ENCODE results near the gene PCLAF.
"Not testable (repeated sequence)": the region's sequence is repeated elsewhere in the genome, so short reads cannot be mapped to it uniquely, and the experiment has no call there.

PCLAF gene

GRCh38 chr15:64369078-64369607 is 12.1 kb downstream of the PCLAF start:
- in situ Hi-C loops (cut with HindIII; ENCODE audit: low sequenced_read_pairs), result no loop called here

- in situ Hi-C loops (cut with HindIII; ENCODE audit: low sequenced_read_pairs), result no loop called here
Observed at GRCh38 chr15:64361259-64361658, 20.0 kb downstream of the PCLAF start.

GRCh38 chr15:64356710-64357040 is 24.6 kb downstream of the PCLAF start:
- in situ Hi-C loops (cut with HindIII; ENCODE audit: low sequenced_read_pairs), result no loop called here

GRCh38 chr15:64355944-64356709 is 25.1 kb downstream of the PCLAF start, which contains the start of gene CSNK1G1:
Gene CSNK1G1 (minus strand): TSS chr15:64356173. CDS start chr15:64300499, 55,674 bp downstream.
- in situ Hi-C loops (cut with HindIII; ENCODE audit: low sequenced_read_pairs), result no loop called here

- in situ Hi-C loops (cut with HindIII; ENCODE audit: low sequenced_read_pairs), result no loop called here
Observed at GRCh38 chr15:64355348-64355943, 25.8 kb downstream of the PCLAF start.

- in situ Hi-C loops (cut with HindIII; ENCODE audit: low sequenced_read_pairs), result no loop called here
Observed at GRCh38 chr15:64354688-64355344, 26.4 kb downstream of the PCLAF start.

GRCh38 chr15:64351265-64351664 is 30.0 kb downstream of the PCLAF start:
- in situ Hi-C loops (cut with HindIII; ENCODE audit: low sequenced_read_pairs), result no loop called here

- in situ Hi-C loops (cut with HindIII; ENCODE audit: low sequenced_read_pairs), result no loop called here
Observed at GRCh38 chr15:64349375-64349774, 31.9 kb downstream of the PCLAF start.

GRCh38 chr15:64348455-64348854 is 32.8 kb downstream of the PCLAF start:
- in situ Hi-C loops (cut with HindIII; ENCODE audit: low sequenced_read_pairs), result no loop called here

- in situ Hi-C loops (cut with HindIII; ENCODE audit: low sequenced_read_pairs), result not testable (repeated sequence)
Observed at GRCh38 chr15:64346242-64346641, 35.0 kb downstream of the PCLAF start.

GRCh38 chr15:64344651-64345294 is 36.5 kb downstream of the PCLAF start:
- in situ Hi-C loops (cut with HindIII; ENCODE audit: low sequenced_read_pairs), result no loop called here

GRCh38 chr15:64343841-64344240 is 37.4 kb downstream of the PCLAF start:
- in situ Hi-C loops (cut with HindIII; ENCODE audit: low sequenced_read_pairs), result no loop called here

GRCh38 chr15:64343222-64343621 is 38.0 kb downstream of the PCLAF start:
- in situ Hi-C loops (cut with HindIII; ENCODE audit: low sequenced_read_pairs), result no loop called here

GRCh38 chr15:64341961-64342360 is 39.3 kb downstream of the PCLAF start:
- in situ Hi-C loops (cut with HindIII; ENCODE audit: low sequenced_read_pairs), result no loop called here

GRCh38 chr15:64340355-64340754 is 40.9 kb downstream of the PCLAF start:
- in situ Hi-C loops (cut with HindIII; ENCODE audit: low sequenced_read_pairs), result no loop called here

GRCh38 chr15:64337761-64338160 is 43.5 kb downstream of the PCLAF start:
- in situ Hi-C loops (cut with HindIII; ENCODE audit: low sequenced_read_pairs), result no loop called here

- in situ Hi-C loops (cut with HindIII; ENCODE audit: low sequenced_read_pairs), result no loop called here
Observed at GRCh38 chr15:64333986-64334929, 47.0 kb downstream of the PCLAF start.

- in situ Hi-C loops (cut with HindIII; ENCODE audit: low sequenced_read_pairs), result no loop called here
Observed at GRCh38 chr15:64333516-64333915, 47.7 kb downstream of the PCLAF start.

GRCh38 chr15:64331668-64332067 is 49.6 kb downstream of the PCLAF start:
- in situ Hi-C loops (cut with HindIII; ENCODE audit: low sequenced_read_pairs), result not testable (repeated sequence)

GRCh38 chr15:64326975-64327374 is 54.3 kb downstream of the PCLAF start:
- in situ Hi-C loops (cut with HindIII; ENCODE audit: low sequenced_read_pairs), result not testable (repeated sequence)

All from DLD1 (cell line).